ENCODE measurements around the gene ZC3H18.

GRCh38 chr16:88548985-88549384 lies 21.2 kb upstream of the ZC3H18 start:
- TF ChIP-seq CTCF (conservative IDR thresholded peaks at IDR 0.05) (no peak), EZH2 (IDR thresholded peaks at IDR 0.05; ENCODE audit: low read depth) (no peak)
